ENCODE data around the gene TP73.

The TP73 gene

DNA sequence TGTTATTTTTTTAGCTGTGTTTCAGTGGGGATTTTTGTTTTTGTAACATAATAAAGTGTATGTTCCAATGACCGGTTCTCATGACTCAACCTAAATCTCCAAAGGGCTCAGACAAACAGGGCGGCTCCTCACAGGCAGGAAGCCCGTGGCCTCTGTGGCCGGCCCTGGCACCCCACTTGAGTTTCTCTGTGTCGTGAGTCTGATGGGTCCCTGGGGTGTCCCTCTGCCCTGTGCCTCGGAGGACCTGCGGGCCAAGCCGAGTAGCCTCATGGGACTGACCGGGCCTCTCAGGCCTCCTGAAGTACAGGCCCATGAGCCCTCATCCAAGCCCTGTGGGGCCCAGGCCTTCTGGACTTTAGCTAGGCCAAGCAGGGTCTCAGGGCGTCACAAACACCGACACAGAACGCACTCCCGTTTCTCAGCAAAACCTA, 83.8 kb downstream of the TP73 start:
- Histone ChIP-seq H3K27me3 (ENCODE audit: insufficient read depth, low read length) (no peaks in the 10 kb centered on the region), H3K27ac (ENCODE audit: low read depth, low read length) (no peak overlapping the region), H3K9ac (ENCODE audit: low read depth, low read length) (no peak overlapping the region), H3K4me1 (ENCODE audit: insufficient read depth, low read length) (peaks cover 7% of the 10 kb centered on the region), H3K4me3 (ENCODE audit: low read length) (no peak overlapping the region), H3K36me3 (ENCODE audit: insufficient read depth, low read length) (peaks cover 60% of the 10 kb centered on the region), H3K9me3 (ENCODE audit: insufficient read depth, low read depth, low read length) (no peaks in the 10 kb centered on the region)
- WGBS = 96% methylated on average over 13 of the region's 13 CpGs

- WGBS = 90% methylated on average over 14 of the region's 14 CpGs
- H3K9ac ChIP-seq (ENCODE audit: low read depth, low read length) = no peak overlapping the region
- no peak overlapping the region for H3K27ac ChIP-seq (ENCODE audit: low read depth, low read length)
- H3K9me3 ChIP-seq (ENCODE audit: insufficient read depth, low read depth, low read length) = no peaks in the 10 kb centered on the region
- H3K36me3 ChIP-seq (ENCODE audit: insufficient read depth, low read length) = peaks cover 66% of the 10 kb centered on the region
- H3K27me3 ChIP-seq (ENCODE audit: insufficient read depth, low read length) = no peaks in the 10 kb centered on the region
- peaks cover 7% of the 10 kb centered on the region for H3K4me1 ChIP-seq (ENCODE audit: insufficient read depth, low read length)
- no peak overlapping the region for H3K4me3 ChIP-seq (ENCODE audit: low read length)
Observed at GRCh38 chr1:3736708-3737107, 84.4 kb downstream of the TP73 start.

- no peaks in the 10 kb centered on the region for H3K27me3 ChIP-seq (ENCODE audit: insufficient read depth, low read length)
- H3K9me3 ChIP-seq (ENCODE audit: insufficient read depth, low read depth, low read length) = no peaks in the 10 kb centered on the region
- H3K27ac ChIP-seq (ENCODE audit: low read depth, low read length) = no peak overlapping the region
- peaks cover 86% of the 10 kb centered on the region for H3K36me3 ChIP-seq (ENCODE audit: insufficient read depth, low read length)
- H3K4me1 ChIP-seq (ENCODE audit: insufficient read depth, low read length) = no peaks in the 10 kb centered on the region; the same call in 1 of the 2 replicates
- no peak overlapping the region for H3K9ac ChIP-seq (ENCODE audit: low read depth, low read length)
- WGBS = 96% methylated on average over 12 of the region's 12 CpGs
- H3K4me3 ChIP-seq (ENCODE audit: low read length) = no peak overlapping the region
Observed at GRCh38 chr1:3738943-3739342, 86.6 kb downstream of the TP73 start.

- no peak overlapping the region for H3K27ac ChIP-seq (ENCODE audit: low read depth, low read length)
- WGBS = 97% methylated on average over 9 of the region's 9 CpGs
- H3K9ac ChIP-seq (ENCODE audit: low read depth, low read length) = no peak overlapping the region
- no peaks in the 10 kb centered on the region for H3K27me3 ChIP-seq (ENCODE audit: insufficient read depth, low read length)
- H3K4me1 ChIP-seq (ENCODE audit: insufficient read depth, low read length) = 0 out of 2 replicates have a peak, but pooled peaks cover under 1% of the 10 kb centered on the region
- H3K9me3 ChIP-seq (ENCODE audit: insufficient read depth, low read depth, low read length) = no peaks in the 10 kb centered on the region
- no peak overlapping the region for H3K4me3 ChIP-seq (ENCODE audit: low read length)
- H3K36me3 ChIP-seq (ENCODE audit: insufficient read depth, low read length) = peaks cover 83% of the 10 kb centered on the region
Observed at GRCh38 chr1:3740042-3740441, 87.7 kb downstream of the TP73 start.

DNA sequence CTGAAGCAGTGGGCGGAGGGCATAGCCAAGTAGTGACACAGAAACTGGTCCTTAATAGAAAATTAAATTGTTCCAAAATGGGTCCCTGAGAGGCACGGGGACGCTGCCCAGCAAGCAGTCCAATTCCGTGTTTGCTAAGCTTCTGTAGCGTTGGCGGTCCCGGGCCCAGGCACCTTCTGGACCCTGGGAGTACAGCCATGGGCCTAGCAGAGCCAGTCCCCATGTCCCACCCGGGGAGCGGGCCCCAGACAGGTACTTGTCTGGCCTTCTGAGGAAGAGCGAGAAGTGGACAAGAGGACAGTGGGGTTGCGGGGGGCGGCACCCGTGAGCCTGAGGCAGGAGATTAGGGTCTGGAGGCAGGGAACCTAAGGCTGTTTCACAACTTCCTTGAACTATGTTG, 88.4 kb downstream of the TP73 start:
- Histone ChIP-seq H3K27ac (ENCODE audit: low read depth, low read length) (no peak overlapping the region), H3K9me3 (ENCODE audit: insufficient read depth, low read depth, low read length) (no peaks in the 10 kb centered on the region), H3K4me1 (ENCODE audit: insufficient read depth, low read length) (peaks cover 7% of the 10 kb centered on the region; the same call in 1 of the 2 replicates), H3K36me3 (ENCODE audit: insufficient read depth, low read length) (peaks cover 79% of the 10 kb centered on the region), H3K4me3 (ENCODE audit: low read length) (no peak overlapping the region), H3K9ac (ENCODE audit: low read depth, low read length) (no peak overlapping the region), H3K27me3 (ENCODE audit: insufficient read depth, low read length) (no peaks in the 10 kb centered on the region)
- 96% methylated on average over 13 of the region's 13 CpGs for WGBS

- H3K9ac ChIP-seq (ENCODE audit: low read depth, low read length) = no peak overlapping the region
Observed at GRCh38 chr1:3741566-3742438, 89.5 kb downstream of the TP73 start.

DNA sequence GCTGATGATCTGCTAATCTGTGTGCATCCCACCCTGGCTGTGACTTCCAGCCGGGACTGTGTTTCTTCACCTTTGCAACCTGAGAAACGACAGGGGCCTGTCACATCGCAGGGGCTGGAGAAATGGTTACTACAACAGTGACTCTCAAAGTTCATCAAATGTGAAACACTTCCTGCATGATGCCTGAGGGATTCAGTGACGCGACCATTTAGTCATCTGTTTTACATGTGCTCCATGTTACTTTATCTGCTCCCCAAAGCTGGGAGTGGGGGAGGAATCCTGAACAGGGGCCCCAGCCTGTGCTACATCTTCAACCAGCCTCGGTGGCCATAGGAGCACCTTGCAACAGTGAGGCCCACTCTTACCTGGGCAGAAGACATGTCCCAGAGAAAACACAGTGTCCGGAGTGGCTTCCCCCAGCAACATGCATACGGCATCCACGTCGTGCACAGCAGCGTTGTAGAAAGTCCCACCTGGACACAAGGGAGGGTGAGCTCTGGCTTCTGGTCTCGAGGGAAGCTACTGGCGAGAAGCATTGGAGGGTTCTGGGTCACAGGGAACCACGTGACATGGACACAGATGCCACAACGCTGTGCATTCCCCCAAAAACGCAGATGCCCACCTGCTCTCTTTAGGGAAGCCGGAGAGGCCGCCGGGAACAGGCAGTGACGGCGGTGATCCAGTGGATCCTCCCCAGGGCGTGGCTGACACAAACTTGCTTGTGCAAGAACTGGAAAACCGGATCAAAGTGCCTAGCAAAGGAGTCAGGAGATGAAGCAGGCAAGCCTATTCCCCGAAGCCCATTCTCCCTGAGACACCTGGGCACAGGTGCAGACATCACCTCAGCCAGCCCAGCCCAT, 90.4 kb downstream of the TP73 start:
- Histone ChIP-seq H3K36me3 (ENCODE audit: insufficient read depth, low read length) (peaks cover 61% of the 10 kb centered on the region), H3K4me1 (ENCODE audit: insufficient read depth, low read length) (peaks cover 14% of the 10 kb centered on the region), H3K9me3 (ENCODE audit: insufficient read depth, low read depth, low read length) (no peaks in the 10 kb centered on the region), H3K27ac (ENCODE audit: low read depth, low read length) (no peak overlapping the region), H3K27me3 (ENCODE audit: insufficient read depth, low read length) (no peaks in the 10 kb centered on the region), H3K9ac (ENCODE audit: low read depth, low read length) (no peak overlapping the region), H3K4me3 (ENCODE audit: low read length) (no peak overlapping the region)
- WGBS = 96% methylated on average over 24 of the region's 24 CpGs

More at GRCh38 chr1:3741566-3742438, 89.5 kb downstream of the TP73 start:
- 96% methylated on average over 22 of the region's 22 CpGs for WGBS
- no peaks in the 10 kb centered on the region for H3K27me3 ChIP-seq (ENCODE audit: insufficient read depth, low read length)
- H3K27ac ChIP-seq (ENCODE audit: low read depth, low read length) = no peak overlapping the region
- H3K36me3 ChIP-seq (ENCODE audit: insufficient read depth, low read length) = peaks cover 68% of the 10 kb centered on the region
- H3K4me3 ChIP-seq (ENCODE audit: low read length) = no peak overlapping the region
- H3K4me1 ChIP-seq (ENCODE audit: insufficient read depth, low read length) = peaks cover 14% of the 10 kb centered on the region
- H3K9me3 ChIP-seq (ENCODE audit: insufficient read depth, low read depth, low read length) = no peaks in the 10 kb centered on the region

GRCh38 chr1:3743421-3743820, 91.1 kb downstream of the TP73 start:
- H3K27me3 ChIP-seq (ENCODE audit: insufficient read depth, low read length) = no peaks in the 10 kb centered on the region
- H3K9ac ChIP-seq (ENCODE audit: low read depth, low read length) = no peak overlapping the region
- no peak overlapping the region for H3K27ac ChIP-seq (ENCODE audit: low read depth, low read length)
- no peak overlapping the region for H3K4me3 ChIP-seq (ENCODE audit: low read length)
- 93% methylated on average over 4 of the region's 4 CpGs for WGBS
- H3K9me3 ChIP-seq (ENCODE audit: insufficient read depth, low read depth, low read length) = no peaks in the 10 kb centered on the region
- H3K4me1 ChIP-seq (ENCODE audit: insufficient read depth, low read length) = peaks cover 14% of the 10 kb centered on the region
- H3K36me3 ChIP-seq (ENCODE audit: insufficient read depth, low read length) = peaks cover 54% of the 10 kb centered on the region

DNA sequence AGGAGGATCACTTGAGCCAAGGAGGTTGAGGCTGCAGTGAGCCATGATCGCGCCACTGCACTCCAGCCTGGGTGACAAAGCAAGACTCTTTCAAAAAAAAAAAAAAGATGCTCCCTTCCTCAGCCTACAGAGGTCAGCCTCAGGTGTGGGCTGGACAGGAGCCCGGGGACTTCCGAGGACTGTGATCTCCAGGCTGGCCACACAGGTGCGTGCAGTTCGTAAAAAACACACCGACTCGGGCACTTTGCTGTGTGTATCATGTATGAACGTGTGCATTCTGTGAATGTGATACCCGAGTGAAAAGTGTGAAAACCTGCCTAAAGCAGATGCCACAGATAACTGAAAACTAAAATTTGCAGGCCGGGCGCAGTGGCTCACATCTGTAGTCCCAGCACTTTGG, 91.5 kb downstream of the TP73 start:
- WGBS = 94% methylated on average over 12 of the region's 12 CpGs
- no peak overlapping the region for H3K9ac ChIP-seq (ENCODE audit: low read depth, low read length)
- H3K4me3 ChIP-seq (ENCODE audit: low read length) = no peak overlapping the region
- no peak overlapping the region for H3K27ac ChIP-seq (ENCODE audit: low read depth, low read length)
- H3K27me3 ChIP-seq (ENCODE audit: insufficient read depth, low read length) = no peaks in the 10 kb centered on the region
- H3K36me3 ChIP-seq (ENCODE audit: insufficient read depth, low read length) = peaks cover 50% of the 10 kb centered on the region
- H3K9me3 ChIP-seq (ENCODE audit: insufficient read depth, low read depth, low read length) = no peaks in the 10 kb centered on the region
- H3K4me1 ChIP-seq (ENCODE audit: insufficient read depth, low read length) = peaks cover 14% of the 10 kb centered on the region

GRCh38 chr1:3744646-3745045, 92.3 kb downstream of the TP73 start:
- Histone ChIP-seq H3K27ac (ENCODE audit: low read depth, low read length) (no peak overlapping the region), H3K4me1 (ENCODE audit: insufficient read depth, low read length) (peaks cover 14% of the 10 kb centered on the region), H3K4me3 (ENCODE audit: low read length) (0 out of 2 replicates have a peak overlapping the region, but pooled peaks have one; percentile 5), H3K9me3 (ENCODE audit: insufficient read depth, low read depth, low read length) (no peaks in the 10 kb centered on the region), H3K36me3 (ENCODE audit: insufficient read depth, low read length) (peaks cover 41% of the 10 kb centered on the region), H3K9ac (ENCODE audit: low read depth, low read length) (0 out of 2 replicates have a peak overlapping the region, but pooled peaks have one; percentile 26), H3K27me3 (ENCODE audit: insufficient read depth, low read length) (peaks cover 6% of the 10 kb centered on the region; the same call in 1 of the 2 replicates)
- WGBS = 92% methylated on average over 10 of the region's 10 CpGs

- Histone ChIP-seq H3K4me3 (ENCODE audit: low read length) (no peak overlapping the region), H3K9ac (ENCODE audit: low read depth, low read length) (0 out of 2 replicates have a peak overlapping the region, but pooled peaks have one; percentile 26), H3K27me3 (ENCODE audit: insufficient read depth, low read length) (peaks cover 7% of the 10 kb centered on the region; the same call in 1 of the 2 replicates), H3K9me3 (ENCODE audit: insufficient read depth, low read depth, low read length) (no peaks in the 10 kb centered on the region), H3K4me1 (ENCODE audit: insufficient read depth, low read length) (peaks cover 14% of the 10 kb centered on the region), H3K36me3 (ENCODE audit: insufficient read depth, low read length) (peaks cover 37% of the 10 kb centered on the region), H3K27ac (ENCODE audit: low read depth, low read length) (no peak overlapping the region)
- 90% methylated on average over 12 of the region's 12 CpGs for WGBS
Observed at GRCh38 chr1:3745071-3745470, 92.8 kb downstream of the TP73 start.
